WTC11 (cell line): ENCODE measurements around the gene ANXA9. TPM values are rescaled to one million over a fixed set of nuclear protein-coding genes. Genes with fewer than 3 reads are reported as not detected.

Experiments used
- ATAC-seq: fragments of 200-7000 bp; cut with Tn5 transposase; 2 replicates; pipeline ENCODE4 v1.10.0; 2021; ENCODE audit warnings: mild to moderate bottlenecking, moderate library complexity
- CTCF ChIA-PET: fragments of 300-600 bp; sonication (Branson Sonifier 250); formaldehyde crosslinking; loops from one replicate; lab custom pipeline; 2021; ENCODE audit warnings: antibody characterized with exemption; lab: Charles Lee
- POLR2A ChIA-PET: fragments of 350-600 bp; sonication (Branson Sonifier 250); formaldehyde crosslinking; loops from one replicate; lab custom pipeline; 2021; ENCODE audit warnings: antibody characterized with exemption; lab: Charles Lee
- DNase-seq: peaks from one replicate; pipeline ENCODE4 v3.0.0; 2021; ENCODE audit warnings: low spot score
- H3K27ac Mint-ChIP-seq: 2 replicates; pipeline ENCODE4 v1.8.0; 2021; ENCODE audit warnings: mixed read lengths
- H3K27me3 Mint-ChIP-seq: 2 replicates; pipeline ENCODE4 v1.8.0; 2021; ENCODE audit warnings: low read depth, mild to moderate bottlenecking, moderate library complexity, mixed read lengths
- H3K36me3 Mint-ChIP-seq: 2 replicates; pipeline ENCODE4 v1.8.0; 2021; ENCODE audit warnings: mixed read lengths
- H3K4me1 Mint-ChIP-seq: 2 replicates; pipeline ENCODE4 v1.8.0; 2022; ENCODE audit warnings: mixed read lengths
- H3K4me3 Mint-ChIP-seq: 2 replicates; pipeline ENCODE4 v1.8.0; 2021; ENCODE audit warnings: mild to moderate bottlenecking, moderate library complexity, mixed read lengths
- H3K9me3 Mint-ChIP-seq: 2 replicates; pipeline ENCODE4 v1.8.0; 2021; ENCODE audit warnings: mixed read lengths
- ATF2 ChIP-seq: sonication (generic); formaldehyde crosslinking; IDR thresholded peaks from 2 replicates; pipeline ENCODE4 v1.8.1; 2022; ENCODE audit warnings: low read depth, missing genetic modification reagents, borderline replicate concordance
- ATF3 ChIP-seq: sonication (generic); formaldehyde crosslinking; conservative IDR thresholded peaks from 2 replicates; pipeline ENCODE4 v1.8.1; 2022; ENCODE audit warnings: mild to moderate bottlenecking, missing genetic modification reagents
- CTCF ChIP-seq: fragments of 200-600 bp; IDR thresholded peaks from 2 replicates; pipeline ENCODE4 v1.8.0; 2022; ENCODE audit warnings: antibody characterized with exemption
- E2F4 ChIP-seq: sonication (generic); formaldehyde crosslinking; IDR thresholded peaks from 2 replicates; pipeline ENCODE4 v1.8.1; 2022; ENCODE audit warnings: low read depth, mild to moderate bottlenecking, moderate library complexity, missing genetic modification reagents, borderline replicate concordance
- ETV6 ChIP-seq: sonication (generic); formaldehyde crosslinking; IDR thresholded peaks from 2 replicates; pipeline ENCODE4 v1.8.1; 2022; ENCODE audit warnings: mild to moderate bottlenecking, missing genetic modification reagents
- GABPB1 ChIP-seq: sonication (generic); formaldehyde crosslinking; IDR thresholded peaks from 2 replicates; pipeline ENCODE4 v1.8.1; 2023; ENCODE audit warnings: mild to moderate bottlenecking, missing genetic modification reagents
- GTF2I ChIP-seq: fragments of 250-450 bp; sonication (Bioruptor Pico); conservative IDR thresholded peaks from 2 replicates; pipeline ENCODE4 v1.4.0; 2021; ENCODE audit warnings: mild to moderate bottlenecking
- JAZF1 ChIP-seq: fragments of 250-450 bp; sonication (Bioruptor Pico); IDR thresholded peaks from 2 replicates; pipeline ENCODE4 v1.9.0; 2021; ENCODE audit warnings: moderate library complexity, mild to moderate bottlenecking, inconsistent platforms
- JUN ChIP-seq: sonication (generic); formaldehyde crosslinking; IDR thresholded peaks from 2 replicates; pipeline ENCODE4 v1.8.0; 2023; ENCODE audit warnings: mild to moderate bottlenecking, missing genetic modification reagents
- MYBL2 ChIP-seq: sonication (generic); formaldehyde crosslinking; IDR thresholded peaks from 2 replicates; pipeline ENCODE4 v1.8.1; 2023; ENCODE audit warnings: mild to moderate bottlenecking, moderate library complexity, missing genetic modification reagents
- NFATC4 ChIP-seq: fragments of 250-450 bp; sonication (Bioruptor Pico); IDR thresholded peaks from 2 replicates; pipeline ENCODE4 v1.9.0; 2021; ENCODE audit warnings: mild to moderate bottlenecking
- NR1H2 ChIP-seq: sonication (generic); formaldehyde crosslinking; IDR thresholded peaks from 2 replicates; pipeline ENCODE4 v1.9.0; 2021; ENCODE audit warnings: mild to moderate bottlenecking, moderate library complexity, missing genetic modification reagents
- NR3C1 ChIP-seq: sonication (generic); formaldehyde crosslinking; conservative IDR thresholded peaks from 2 replicates; pipeline ENCODE4 v1.8.1; 2023; ENCODE audit warnings: low read depth, mild to moderate bottlenecking, missing genetic modification reagents
- RORB ChIP-seq: fragments of 250-450 bp; sonication (Bioruptor Pico); IDR thresholded peaks from 2 replicates; pipeline ENCODE4 v1.9.0; 2021; ENCODE audit warnings: mild to moderate bottlenecking
- SMAD3 ChIP-seq: sonication (generic); formaldehyde crosslinking; IDR thresholded peaks from 2 replicates; pipeline ENCODE4 v1.8.0; 2022; ENCODE audit warnings: missing genetic modification reagents, mild to moderate bottlenecking, borderline replicate concordance
- SMAD4 ChIP-seq: sonication (generic); formaldehyde crosslinking; IDR thresholded peaks from 2 replicates; pipeline ENCODE4 v1.8.0; 2022; ENCODE audit warnings: mild to moderate bottlenecking, missing genetic modification reagents
- ZBTB43 ChIP-seq: sonication (generic); formaldehyde crosslinking; IDR thresholded peaks from 2 replicates; pipeline ENCODE4 v1.8.1; 2023; ENCODE audit warnings: mild to moderate bottlenecking, missing genetic modification reagents
- ZNF232 ChIP-seq: sonication (generic); formaldehyde crosslinking; IDR thresholded peaks from 2 replicates; pipeline ENCODE4 v1.8.0; 2022; ENCODE audit warnings: mild to moderate bottlenecking, missing genetic modification reagents
- ZNF263 ChIP-seq: sonication (generic); formaldehyde crosslinking; IDR thresholded peaks from 2 replicates; pipeline ENCODE4 v1.8.1; 2022; ENCODE audit warnings: low read depth, mild to moderate bottlenecking, moderate library complexity, missing genetic modification reagents
- ZNF532 ChIP-seq: fragments of 250-450 bp; sonication (Bioruptor Pico); IDR thresholded peaks from 2 replicates; pipeline ENCODE4 v1.9.0; 2021; ENCODE audit warnings: mild to moderate bottlenecking, borderline replicate concordance
- ZNF671 ChIP-seq: fragments of 250-450 bp; sonication (Bioruptor Pico); IDR thresholded peaks from 2 replicates; pipeline ENCODE4 v1.8.0; 2021; ENCODE audit warnings: mild to moderate bottlenecking
- ZSCAN18 ChIP-seq: fragments of 250-450 bp; sonication (Bioruptor Pico); IDR thresholded peaks from 2 replicates; pipeline ENCODE4 v2.1.2; 2022; ENCODE audit warnings: mild to moderate bottlenecking, moderate library complexity
- total RNA-seq: library from RNA; stranded (reverse); gene quantifications from 3 replicates; pipeline ENCODE4 v1.2.3, GENCODE V29; 2021

The ANXA9 gene
- total RNA-seq, 1 experiment from 2014 or later, result 1.6 TPM

GRCh38 chr1:150964164-150964489 lies 18.0 kb upstream of the ANXA9 start:
- Mint-ChIP-seq H3K4me1 (peaks cover 2% of the 10 kb centered on the region; the same call in 1 of the 2 replicates), H3K9me3 (no peaks in the 10 kb centered on the region), H3K27ac (peak overlapping the region; percentile 33), H3K36me3 (peaks cover 91% of the 10 kb centered on the region), H3K27me3 (no peaks in the 10 kb centered on the region), H3K4me3 (no peak overlapping the region)
- DNase-seq, result no peak
- CTCF ChIA-PET, result no interaction called here
- TF ChIP-seq ZNF232 (no peak), ZSCAN18 (no peak), GABPB1 (CRISPR knock-in tag) (no peak), JAZF1 (no peak)
- ATAC-seq, result no peak
- POLR2A ChIA-PET, result no interaction called here

GRCh38 chr1:150965605-150966004 lies 16.5 kb upstream of the ANXA9 start:
- ChIA-PET POLR2A (interaction anchor here (1.0 kb wide), 1 partner anchor 41 kb away, joined by 3 read pairs; the partner anchor contains the start of gene MINDY1), CTCF (interaction anchor here (0.8 to 1.4 kb wide), 3 partner anchors 14 to 41 kb away, joined by 3 to 5 read pairs (median 3); partner anchors contain the start of gene MINDY1)
- Mint-ChIP-seq H3K27ac (no peak overlapping the region), H3K9me3 (no peaks in the 10 kb centered on the region), H3K36me3 (peaks cover 76% of the 10 kb centered on the region), H3K4me3 (no peak overlapping the region), H3K27me3 (no peaks in the 10 kb centered on the region), H3K4me1 (peaks cover 8% of the 10 kb centered on the region)
- ATAC-seq (no peak), DNase-seq (no peak)
- TF ChIP-seq ETV6 (CRISPR knock-in tag), result no peak
- no peak for TF ChIP-seq ATF2 (CRISPR knock-in tag)
- no peak for TF ChIP-seq JUN
- no peak for TF ChIP-seq NFATC4 (CRISPR knock-in tag)
- no peak for TF ChIP-seq NR3C1 (CRISPR knock-in tag)
- no peak for TF ChIP-seq SMAD3 (CRISPR knock-in tag)
- no peak for TF ChIP-seq ATF3 (CRISPR knock-in tag)
- no peak for TF ChIP-seq E2F4 (CRISPR knock-in tag)

- H3K27me3 Mint-ChIP-seq, result no peaks in the 10 kb centered on the region
- ChIA-PET POLR2A (interaction anchor here (1.0 kb wide), 1 partner anchor 41 kb away, joined by 3 read pairs; the partner anchor contains the start of gene MINDY1), CTCF (interaction anchor here (0.7 to 1.4 kb wide), 4 partner anchors 13 to 41 kb away, joined by 3 to 5 read pairs (median 3); partner anchors contain the start of gene MINDY1)
- H3K36me3 Mint-ChIP-seq, result peaks cover 73% of the 10 kb centered on the region
- peaks cover 12% of the 10 kb centered on the region for H3K4me1 Mint-ChIP-seq
- H3K9me3 Mint-ChIP-seq, result no peaks in the 10 kb centered on the region
- no peak overlapping the region for H3K27ac Mint-ChIP-seq
- no peak overlapping the region for H3K4me3 Mint-ChIP-seq
- no peak for DNase-seq
- ATAC-seq, result no peak; the same call in 1 of the 2 replicates
- TF ChIP-seq RORB, result no peak
- no peak for TF ChIP-seq GTF2I
- no peak for TF ChIP-seq ZNF671
- no peak for TF ChIP-seq ZNF263 (CRISPR knock-in tag)
- no peak for TF ChIP-seq SMAD4 (CRISPR knock-in tag)
- TF ChIP-seq NR1H2, result no peak
- no peak for TF ChIP-seq MYBL2
- TF ChIP-seq ZBTB43 (CRISPR knock-in tag), result no peak
- no peak for TF ChIP-seq CTCF
- no peak for TF ChIP-seq ZNF532 (CRISPR knock-in tag)
These were observed 16.1 kb upstream of the ANXA9 start for GRCh38 chr1:150966011-150966410.
